ENCODE measurements around the gene RNF2.
"Not testable (repeated sequence)": the region's sequence is repeated elsewhere in the genome, so short reads cannot be mapped to it uniquely, and the experiment has no call there.

The RNF2 gene

DNA sequence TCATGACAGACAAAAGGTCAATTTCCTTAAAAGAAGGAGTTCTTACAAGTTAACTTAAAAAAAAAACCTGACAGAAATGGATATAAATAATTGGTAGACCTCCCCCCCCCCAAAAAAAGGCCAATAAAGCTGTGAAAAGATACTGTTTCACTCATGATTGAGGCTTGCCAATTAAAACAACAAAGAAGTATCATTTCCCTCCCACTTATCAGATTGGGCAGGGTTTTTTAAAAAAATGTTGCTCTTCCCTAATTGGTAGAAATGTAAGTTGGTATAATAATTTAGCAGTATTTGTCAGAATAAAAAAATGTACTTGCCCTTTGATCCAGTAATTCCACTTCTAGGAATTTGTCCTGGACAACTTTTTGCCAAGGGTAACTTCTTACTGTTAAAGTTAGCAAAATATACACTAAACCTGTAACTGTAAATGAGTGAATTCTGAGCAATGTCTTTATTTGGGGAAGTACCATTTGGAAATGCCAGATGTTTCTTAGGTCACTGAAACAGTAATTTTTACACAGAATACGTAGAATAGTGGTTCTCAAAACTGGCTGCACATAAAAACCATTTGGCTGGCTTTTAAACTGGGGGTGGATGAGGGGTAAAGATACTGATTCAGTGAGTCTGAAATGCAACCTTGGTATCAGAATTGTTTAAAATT lies 17.5 kb downstream of the RNF2 start:
- TF ChIP-seq, protein P1, sequence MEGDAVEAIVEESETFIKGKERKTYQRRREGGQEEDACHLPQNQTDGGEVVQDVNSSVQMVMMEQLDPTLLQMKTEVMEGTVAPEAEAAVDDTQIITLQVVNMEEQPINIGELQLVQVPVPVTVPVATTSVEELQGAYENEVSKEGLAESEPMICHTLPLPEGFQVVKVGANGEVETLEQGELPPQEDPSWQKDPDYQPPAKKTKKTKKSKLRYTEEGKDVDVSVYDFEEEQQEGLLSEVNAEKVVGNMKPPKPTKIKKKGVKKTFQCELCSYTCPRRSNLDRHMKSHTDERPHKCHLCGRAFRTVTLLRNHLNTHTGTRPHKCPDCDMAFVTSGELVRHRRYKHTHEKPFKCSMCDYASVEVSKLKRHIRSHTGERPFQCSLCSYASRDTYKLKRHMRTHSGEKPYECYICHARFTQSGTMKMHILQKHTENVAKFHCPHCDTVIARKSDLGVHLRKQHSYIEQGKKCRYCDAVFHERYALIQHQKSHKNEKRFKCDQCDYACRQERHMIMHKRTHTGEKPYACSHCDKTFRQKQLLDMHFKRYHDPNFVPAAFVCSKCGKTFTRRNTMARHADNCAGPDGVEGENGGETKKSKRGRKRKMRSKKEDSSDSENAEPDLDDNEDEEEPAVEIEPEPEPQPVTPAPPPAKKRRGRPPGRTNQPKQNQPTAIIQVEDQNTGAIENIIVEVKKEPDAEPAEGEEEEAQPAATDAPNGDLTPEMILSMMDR (IDR thresholded peaks at IDR 0.05; ENCODE audit: borderline replicate concordance, insufficient read depth, low read depth, low read length), result no peak
- no peak overlapping the region for H3K4me3 ChIP-seq (ENCODE audit: low read depth, low read length)

DNA sequence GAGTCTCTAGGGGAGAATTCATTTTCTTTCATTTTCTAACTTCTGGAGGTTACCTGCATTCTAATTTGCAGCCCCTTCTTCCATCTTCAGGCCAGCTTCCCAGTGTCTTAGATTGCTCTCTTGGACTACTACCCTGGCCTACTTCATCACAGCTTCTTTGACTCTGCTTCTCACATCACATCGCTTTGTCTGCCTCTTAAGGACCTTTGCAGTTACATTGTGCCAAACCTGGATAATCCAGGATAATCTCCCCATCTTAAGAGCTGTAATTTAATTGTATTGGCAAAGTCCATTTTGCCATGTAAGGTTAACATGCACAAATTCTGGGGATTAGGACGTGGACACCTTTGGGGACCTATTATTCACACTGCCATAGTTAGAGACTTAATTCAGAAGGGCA lies 18.4 kb downstream of the RNF2 start:
- H3K4me3 ChIP-seq (ENCODE audit: low read depth, low read length), result no peak overlapping the region
- TF ChIP-seq, protein P1 (IDR thresholded peaks at IDR 0.05; ENCODE audit: borderline replicate concordance, insufficient read depth, low read depth, low read length), result no peak

DNA sequence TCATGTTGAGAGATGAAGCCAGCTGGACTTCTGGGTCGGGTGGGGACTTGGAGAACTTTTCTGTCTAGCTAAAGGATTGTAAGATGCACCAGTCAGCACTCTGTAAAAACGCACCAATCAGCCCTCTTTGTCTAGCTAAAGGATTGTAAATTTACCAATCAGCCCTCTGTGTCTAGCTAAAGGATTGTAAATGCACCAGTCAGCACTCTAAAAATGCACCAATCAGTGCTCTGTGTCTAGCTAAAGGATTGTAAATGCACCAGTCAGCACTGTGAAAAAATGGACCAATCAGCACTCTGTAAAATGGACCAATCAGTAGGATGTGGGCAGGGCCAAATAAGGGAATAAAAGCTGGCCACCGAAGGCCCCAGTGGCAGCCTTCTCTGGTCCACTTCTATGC lies 19.6 kb downstream of the RNF2 start:
- H3K4me3 ChIP-seq (ENCODE audit: low read depth, low read length), result not testable (repeated sequence)

DNA sequence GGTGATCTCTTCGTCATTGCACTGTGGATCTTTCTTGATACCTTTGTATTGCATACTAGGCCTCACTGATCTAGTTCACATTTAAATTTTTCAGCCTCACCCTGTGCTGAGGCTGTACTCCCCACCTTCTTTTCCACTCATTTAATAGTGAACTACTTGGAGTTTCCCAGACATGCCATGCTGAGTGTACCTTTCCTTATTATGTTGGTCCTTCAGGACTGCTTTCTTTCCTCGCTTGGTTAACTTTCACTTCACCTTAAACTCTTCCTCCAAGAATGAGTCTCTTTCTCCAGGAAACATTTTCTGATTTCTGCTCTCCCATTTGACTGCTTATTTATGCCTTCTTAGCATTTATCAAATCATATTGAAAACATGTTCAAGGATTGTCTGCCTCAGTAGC lies 20.8 kb downstream of the RNF2 start:
- TF ChIP-seq, protein P1 (IDR thresholded peaks at IDR 0.05; ENCODE audit: borderline replicate concordance, insufficient read depth, low read depth, low read length), result no peak
- no peak overlapping the region for H3K4me3 ChIP-seq (ENCODE audit: low read depth, low read length)

DNA sequence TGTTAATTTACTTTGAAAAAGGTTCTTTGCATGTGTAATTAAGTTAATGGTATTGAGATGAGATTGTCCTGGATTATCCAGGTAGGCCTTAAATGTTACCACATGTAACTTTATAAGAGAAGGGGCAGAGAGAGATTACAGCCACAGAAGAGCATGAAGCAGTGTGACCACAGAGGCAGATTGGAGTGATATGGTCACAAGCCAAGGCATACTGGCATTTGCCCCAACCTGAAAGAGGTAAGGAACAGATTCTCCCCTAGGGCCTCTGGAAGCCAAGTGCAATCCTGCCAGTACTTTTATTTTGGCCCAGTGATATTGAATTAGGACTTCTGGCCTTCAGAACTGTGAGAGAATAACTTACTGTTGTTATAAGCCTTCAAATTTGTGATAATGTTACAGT lies 23.0 kb downstream of the RNF2 start:
- no peak overlapping the region for H3K4me3 ChIP-seq (ENCODE audit: low read depth, low read length)
- TF ChIP-seq, protein P1 (IDR thresholded peaks at IDR 0.05; ENCODE audit: borderline replicate concordance, insufficient read depth, low read depth, low read length), result no peak

DNA sequence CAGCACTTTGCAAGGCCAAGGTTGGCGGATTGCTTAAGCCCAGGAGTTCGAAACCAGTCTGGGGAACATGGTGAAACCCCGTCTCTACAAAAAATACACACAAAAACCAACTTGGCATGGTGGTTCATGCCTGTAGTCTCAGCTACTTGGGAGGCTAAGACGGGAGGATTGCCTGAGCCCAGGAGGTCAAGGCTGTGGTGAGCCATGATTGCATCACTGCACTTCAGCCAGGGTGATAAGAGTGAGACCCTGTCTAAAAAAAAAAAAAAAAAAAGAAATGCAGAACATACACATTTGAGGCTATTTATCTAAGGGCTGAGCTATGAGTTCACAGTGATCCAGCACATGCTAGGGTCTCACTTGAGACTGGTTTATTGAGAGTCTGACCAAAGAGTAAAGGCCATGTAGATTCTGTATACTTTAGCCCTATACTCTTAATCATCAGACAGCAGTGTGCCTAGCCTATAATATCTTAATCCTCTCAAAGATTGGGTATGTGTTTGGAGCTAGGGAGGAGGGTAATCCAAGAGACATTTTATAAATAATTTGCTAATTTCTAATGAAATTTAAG lies 23.9 kb downstream of the RNF2 start:
- no peak overlapping the region for H3K4me3 ChIP-seq (ENCODE audit: low read depth, low read length)
- TF ChIP-seq, protein P1 (IDR thresholded peaks at IDR 0.05; ENCODE audit: borderline replicate concordance, insufficient read depth, low read depth, low read length), result no peak

DNA sequence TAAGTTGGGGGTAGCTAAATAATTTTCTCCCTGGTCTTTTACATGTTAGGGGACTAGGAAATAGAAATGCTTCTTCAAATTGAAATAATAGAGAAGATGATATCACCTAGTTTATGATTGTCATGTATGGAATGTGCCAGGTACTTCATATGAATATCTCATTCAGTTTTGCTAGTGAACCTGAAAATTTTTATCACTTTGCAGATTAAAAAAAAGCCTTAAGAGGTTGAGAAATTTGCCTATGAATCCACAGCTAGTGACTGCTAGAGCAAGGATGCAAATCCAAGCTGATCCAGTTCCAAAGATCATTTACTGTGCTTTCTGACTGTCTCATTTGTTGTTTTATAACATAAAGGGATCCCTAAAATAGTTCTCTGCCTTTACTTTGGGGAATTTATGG lies 24.7 kb downstream of the RNF2 start:
- TF ChIP-seq, protein P1 (IDR thresholded peaks at IDR 0.05; ENCODE audit: borderline replicate concordance, insufficient read depth, low read depth, low read length), result no peak
- H3K4me3 ChIP-seq (ENCODE audit: low read depth, low read length), result no peak overlapping the region

Data from GM12875 (cell line).